Fibroblast of skin of abdomen (primary cell): ENCODE results near the gene OR4D1.

Source experiments
- DNase-seq: peaks from one replicate; pipeline ENCODE4 v3.0.0-alpha.2; 2013

OR4D1 gene

DNA sequence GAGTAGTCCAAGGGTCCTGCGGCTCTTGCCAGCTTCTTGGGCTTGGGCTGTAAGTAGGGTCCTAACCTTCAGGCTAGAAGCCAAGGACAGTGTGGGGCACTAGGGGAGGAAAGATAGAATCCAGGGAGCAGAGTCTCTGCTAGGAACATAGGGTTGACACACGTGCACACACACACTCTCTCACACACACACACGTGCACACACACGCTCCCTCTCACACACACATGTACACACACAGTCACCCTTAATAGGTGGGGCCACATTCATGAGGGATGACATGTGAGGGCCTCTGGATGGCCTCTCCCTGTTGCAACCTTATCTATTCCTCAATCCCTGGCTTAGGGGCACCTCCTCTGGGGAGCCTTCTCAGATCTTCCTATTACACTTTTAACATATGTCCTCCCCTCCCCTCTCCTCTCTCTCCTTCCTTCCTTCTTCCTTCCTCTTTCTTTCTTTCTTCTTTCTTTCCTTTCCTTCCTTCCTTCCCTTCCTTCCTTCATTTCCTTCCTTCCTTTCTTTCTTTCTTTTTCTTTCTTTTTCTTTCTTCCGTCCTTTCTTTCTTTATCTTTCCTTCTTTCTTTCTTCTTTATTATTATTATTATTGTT is 47.4 kb downstream of the OR4D1 start:
- DNase-seq: no peak

DNA sequence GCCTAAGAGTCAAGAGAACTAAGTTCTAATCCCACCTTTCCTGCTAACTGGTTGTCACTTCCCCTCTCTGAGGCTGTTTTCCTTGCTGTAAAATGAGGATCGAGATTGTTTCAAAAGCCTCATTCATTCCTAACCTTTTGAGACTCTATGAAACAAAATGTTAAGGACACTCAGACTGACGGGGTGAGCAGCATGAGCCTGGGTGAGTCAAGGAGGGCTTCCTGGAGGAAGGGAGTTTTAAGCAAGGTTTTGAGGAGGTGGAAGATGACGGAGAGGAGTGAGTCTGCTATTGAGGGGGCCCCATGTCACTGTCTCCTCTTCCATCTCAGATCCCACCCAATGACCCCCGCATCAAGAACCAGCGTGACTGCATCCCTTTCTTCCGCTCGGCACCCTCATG is 48.4 kb downstream of the OR4D1 start:
- no peak for DNase-seq

DNA sequence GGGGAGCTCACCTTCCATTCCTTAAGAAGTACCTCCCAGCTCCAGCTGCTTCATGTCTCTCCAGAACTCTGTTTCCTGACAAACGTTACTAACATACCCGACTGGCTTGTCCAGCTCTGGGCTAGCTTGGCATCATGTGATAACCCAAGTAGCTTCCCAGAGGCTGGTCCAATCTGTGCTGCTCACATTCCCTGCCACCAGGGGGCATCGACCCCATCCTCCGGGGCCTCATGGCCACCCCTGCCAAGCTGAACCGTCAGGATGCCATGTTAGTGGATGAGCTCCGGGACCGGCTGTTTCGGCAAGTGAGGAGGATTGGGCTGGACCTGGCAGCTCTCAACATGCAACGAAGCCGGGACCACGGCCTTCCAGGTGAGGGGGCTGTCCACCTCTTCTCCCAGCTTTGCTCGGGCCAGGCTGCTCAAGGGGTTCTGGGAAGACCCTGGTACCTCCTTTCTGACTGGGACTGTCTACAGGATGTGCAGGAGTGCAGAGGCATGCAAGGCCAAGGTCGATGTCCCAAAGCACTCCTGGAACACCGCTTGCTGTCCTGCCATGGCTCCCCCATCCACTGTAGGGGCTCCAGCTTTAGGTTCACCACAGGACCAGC is 51.9 kb downstream of the OR4D1 start:
- peak; percentile 36 for DNase-seq

DNA sequence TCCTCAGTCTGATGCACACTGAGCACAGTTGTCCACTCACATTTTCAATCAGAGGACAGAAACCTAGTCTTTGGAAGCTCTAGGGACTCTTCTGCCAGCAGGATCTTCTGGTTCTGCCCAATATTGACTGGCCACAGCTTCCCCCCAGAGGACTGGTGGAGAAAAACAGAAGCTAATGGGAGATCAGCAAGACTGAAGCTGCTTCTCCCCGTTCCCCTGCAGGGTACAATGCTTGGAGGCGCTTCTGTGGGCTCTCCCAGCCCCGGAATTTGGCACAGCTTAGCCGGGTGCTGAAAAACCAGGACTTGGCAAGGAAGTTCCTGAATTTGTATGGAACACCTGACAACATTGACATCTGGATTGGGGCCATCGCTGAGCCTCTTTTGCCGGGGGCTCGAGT is 54.7 kb downstream of the OR4D1 start:
- no peak for DNase-seq

DNA sequence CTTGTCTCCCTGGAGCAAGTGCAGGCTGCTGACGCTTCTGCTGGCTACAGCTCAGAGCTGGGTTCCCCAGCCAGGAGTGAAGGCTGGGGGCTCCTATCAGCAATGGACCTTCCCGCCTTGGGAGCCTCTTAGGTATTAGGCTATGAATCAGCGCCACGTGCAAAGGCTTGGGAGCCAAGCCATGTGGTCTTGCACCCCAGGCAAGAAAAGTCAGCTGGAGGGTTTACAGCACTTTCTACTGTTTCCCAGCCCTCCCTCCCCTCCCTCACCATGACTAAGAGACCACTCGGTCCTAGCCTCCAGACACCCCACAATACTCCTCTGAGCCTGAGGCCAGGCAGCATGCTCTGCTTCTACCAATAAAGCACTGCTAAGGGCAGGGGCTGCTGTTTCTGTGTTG is 56.6 kb downstream of the OR4D1 start:
- no peak for DNase-seq

DNA sequence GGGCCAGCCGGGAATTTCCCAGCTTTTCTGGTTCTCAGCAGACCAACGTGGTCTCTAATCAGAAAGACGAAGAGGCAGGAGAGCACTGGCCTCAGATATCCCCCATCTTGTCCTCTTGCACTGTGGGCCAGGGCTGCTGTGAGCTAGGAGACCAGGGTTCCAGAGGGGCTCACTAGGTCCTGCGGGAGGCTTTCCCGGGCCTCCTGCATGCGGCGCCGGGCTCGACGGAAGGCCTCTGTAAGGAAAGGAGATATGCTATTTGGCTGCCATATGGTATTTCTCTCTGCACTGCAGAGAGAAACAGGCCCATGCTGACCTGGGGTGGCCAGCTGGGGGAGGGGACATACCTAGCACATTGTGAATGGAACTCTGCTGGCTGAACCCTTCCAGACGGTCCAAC is 57.8 kb downstream of the OR4D1 start:
- DNase-seq: no peak

DNA sequence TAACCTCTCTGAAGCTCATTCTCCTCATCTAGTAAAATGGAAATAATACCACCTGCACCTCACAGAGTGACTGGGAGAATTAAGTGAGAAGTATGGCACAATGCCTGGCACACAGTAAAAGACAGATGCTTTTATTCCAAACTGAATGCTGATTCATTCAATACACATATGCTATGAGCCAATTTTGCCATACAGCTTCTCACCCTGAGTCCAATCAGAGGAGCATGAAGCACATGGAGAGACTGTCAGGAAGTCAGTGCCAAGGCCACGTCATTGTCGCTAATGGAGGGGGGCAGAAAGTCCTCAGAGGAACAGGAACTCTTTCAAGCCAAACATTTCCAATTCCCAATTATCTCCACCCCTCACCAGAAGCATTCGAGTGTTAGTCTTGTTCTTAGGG is 59.3 kb downstream of the OR4D1 start:
- DNase-seq: no peak

DNA sequence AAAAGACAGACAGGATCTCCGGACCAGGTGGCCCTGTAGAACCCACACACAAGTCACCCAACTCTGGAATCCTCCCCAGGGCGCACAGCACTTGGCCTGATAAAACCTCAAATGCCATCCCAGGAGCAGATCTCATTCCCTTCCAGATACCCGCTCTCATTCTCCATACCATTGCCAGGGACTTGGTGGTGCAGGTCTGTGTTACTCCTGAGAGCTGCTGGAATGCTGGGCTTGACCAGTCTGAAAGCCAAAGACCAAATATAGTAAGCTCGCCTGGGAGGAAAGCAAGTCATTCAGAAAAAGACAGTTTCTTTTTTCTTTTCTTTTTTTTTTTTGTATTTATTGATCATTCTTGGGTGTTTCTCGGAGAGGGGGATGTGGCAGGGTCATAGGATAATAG is 60.2 kb downstream of the OR4D1 start:
- no peak for DNase-seq
